Activated CD4-positive, alpha-beta T cell treated with anti-CD3 and anti-CD28 coated beads for 48 hours (primary cell): Measurements from ENCODE around the gene NTMT1.

ENCODE experiments used
- DNase-seq: peaks from one replicate; pipeline ENCODE4 v3.0.0-alpha.2; 2020

The NTMT1 gene

DNA sequence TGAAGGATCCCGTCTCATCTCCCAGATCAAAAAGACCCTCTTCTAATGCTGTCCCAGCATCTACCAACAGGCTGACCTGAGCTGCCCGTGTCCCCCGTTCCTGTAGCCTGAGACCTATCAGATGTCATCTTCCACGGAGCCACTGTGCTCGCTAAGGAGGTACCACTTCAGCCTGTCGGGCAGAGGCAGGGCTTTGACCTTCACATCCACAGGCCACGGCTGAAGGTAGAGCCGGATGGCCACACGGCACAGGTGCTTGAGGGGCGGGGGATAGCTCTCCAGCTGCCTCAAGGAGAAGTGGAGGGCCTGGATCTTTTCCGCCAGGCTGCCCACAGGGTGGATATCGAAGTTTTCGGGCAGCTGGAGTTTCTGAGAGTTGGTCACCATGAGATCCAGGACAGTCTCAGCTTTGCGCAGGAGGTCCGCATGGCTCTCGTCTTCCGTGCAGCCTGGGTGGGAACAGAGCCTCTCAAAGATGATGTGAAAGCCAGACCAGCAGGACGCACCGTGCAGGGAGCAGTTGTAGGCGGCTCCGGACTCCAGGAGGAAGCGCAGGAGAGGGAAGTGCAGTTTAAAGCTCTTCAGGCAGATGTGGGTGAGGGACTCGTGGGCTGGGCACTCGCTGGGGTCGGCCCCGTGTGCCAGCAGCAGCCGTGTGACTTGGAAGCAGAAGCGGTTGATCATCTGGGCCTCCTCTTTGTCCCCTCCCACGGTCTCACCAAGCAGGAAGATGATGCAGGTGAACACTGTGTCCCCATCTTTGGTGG lies 11.9 kb downstream of the NTMT1 start:
- no peak for DNase-seq

DNA sequence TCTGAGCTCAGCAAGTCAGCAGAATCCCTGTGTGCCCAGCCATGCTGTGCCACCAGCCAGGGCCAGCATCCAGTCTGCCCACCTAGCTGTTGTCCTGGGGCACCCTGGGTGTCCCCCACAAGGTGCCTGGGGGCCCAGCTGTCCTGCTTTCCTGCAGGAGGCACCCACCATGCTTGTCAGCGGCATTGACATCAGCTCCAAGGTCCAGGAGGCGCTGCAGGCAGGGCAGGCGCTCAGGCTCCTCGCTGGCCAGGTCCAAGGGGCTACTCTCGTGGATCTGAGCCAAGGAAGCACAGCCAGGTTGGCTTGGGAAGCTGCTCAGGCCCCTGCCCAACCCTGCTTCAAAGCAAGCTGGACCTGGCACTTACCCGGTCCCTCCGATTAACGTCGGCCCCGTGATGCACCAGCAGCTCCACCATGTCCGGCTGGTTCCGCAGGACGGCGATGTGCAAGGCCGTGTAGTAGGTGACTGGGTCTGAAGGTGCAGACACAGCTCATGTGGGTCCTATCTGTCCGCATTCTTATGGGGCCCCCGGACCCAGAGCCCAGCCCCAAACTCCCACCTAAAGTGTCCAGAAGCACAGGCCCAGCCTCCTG lies 13.2 kb downstream of the NTMT1 start:
- no peak for DNase-seq

DNA sequence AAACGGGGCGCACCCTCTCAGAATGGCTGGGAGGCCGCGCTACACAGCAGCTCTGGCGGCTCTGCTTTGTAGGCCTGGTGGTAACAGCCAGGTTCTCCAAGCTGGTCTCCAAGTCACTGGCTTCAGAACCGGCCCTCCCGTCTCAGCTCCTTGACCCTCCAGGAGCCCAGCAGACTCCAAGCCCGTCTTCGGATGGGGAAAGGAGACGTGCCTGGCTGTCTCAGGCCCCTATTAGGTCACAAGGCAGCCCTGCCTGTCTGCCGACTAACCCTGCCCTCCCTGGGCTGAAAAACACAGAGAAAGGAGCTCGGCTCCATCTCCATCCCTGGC lies 13.8 kb downstream of the NTMT1 start:
- no peak for DNase-seq

- DNase-seq, result no peak
Measured at GRCh38 chr9:129640086-129640870, 14.3 kb downstream of the NTMT1 start.

GRCh38 chr9:129640871-129641749 lies 15.1 kb downstream of the NTMT1 start:
- DNase-seq, result no peak

DNA sequence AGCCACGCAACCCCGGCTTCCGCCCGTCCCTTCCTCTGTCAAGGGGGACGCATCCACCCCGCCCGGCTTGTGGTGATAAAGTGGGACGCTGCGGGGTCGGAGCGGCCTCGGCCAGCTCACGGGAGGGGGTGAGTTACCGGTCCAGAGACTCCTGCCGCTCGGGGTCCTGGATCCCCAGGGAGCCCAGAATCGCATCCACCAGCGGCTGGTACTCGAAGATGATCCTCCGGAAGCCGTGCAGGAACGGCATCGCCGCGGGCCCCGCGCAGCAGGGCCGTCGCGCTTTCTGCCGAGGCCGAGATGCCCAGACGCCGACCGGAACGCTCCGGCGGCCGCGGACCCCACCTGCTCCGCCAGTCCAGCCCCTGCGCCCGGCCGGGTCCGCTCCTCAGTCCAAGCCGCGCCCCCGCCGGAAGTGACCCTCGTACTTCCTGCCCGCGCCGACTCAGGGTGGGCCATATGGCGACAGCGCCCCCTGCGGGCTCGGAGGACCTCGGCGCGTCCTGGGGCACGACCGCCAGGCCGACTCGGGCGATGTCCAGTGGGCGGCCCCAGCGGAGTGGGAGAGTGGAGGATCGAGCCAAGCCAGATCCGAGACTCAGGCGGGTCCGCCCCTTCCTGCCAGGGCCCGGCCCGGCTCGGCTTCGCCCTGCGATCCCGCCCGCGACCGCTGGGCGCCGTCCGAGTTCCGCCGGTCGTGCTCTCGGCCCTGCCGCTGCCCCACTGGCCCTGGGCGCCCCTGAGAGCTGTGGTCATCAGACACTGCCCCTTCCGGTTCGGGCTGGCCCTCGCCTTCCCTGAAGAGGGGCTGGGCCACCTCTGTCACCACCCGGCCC lies 16.0 kb downstream of the NTMT1 start, which contains the start of gene ASB6:
Gene ASB6, minus strand, starts transcription at position 402 of the 836 bp plus-strand sequence. Its CDS starts 152 bp downstream, at position 250.
- DNase-seq, result peak; percentile 98

GRCh38 chr9:129643706-129644105 lies 17.7 kb downstream of the NTMT1 start:
- no peak for DNase-seq

DNA sequence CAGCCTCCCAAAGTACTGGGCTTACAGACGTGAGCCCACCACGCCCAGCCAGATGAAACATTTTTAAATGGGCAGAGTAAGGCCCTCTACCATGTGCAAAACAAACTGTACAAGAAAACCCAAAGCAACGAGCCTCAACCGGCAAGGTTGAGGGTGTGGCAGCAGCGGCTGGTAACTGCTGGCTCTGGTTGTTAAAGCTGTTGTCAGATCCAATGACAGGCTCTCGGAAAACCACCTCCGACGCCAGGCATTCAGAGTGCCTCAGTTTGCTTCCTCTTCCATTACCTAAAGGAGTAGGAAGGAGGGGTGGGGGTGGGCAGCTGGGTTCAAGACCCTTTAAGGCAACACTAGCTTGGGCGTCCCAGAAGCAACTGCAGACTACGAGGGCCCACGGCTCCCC lies 18.4 kb downstream of the NTMT1 start:
- DNase-seq, result no peak

DNA sequence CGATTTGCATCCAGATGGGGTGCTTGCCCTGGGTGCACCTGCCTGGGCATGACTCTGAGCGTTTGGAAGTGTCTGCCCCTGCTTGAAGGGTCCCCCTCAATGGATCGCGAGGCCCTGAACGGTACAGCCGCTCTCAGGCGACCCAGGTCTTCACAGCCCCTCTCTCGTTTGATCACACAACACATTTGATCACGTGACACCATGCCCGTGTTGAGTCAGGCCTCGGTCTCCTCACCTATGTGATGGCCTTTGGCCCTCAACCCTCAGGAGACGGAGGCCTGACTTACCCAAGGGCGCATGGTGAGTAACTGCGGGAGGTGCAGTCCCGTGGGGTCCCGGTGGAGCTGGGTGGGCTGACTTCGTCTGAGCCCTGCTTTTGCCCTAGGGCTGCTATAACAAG lies 18.9 kb downstream of the NTMT1 start:
- DNase-seq, result no peak

GRCh38 chr9:129646252-129646651 lies 20.3 kb downstream of the NTMT1 start:
- no peak for DNase-seq

- no peak for DNase-seq
Measured at GRCh38 chr9:129646654-129647053, 20.7 kb downstream of the NTMT1 start.

GRCh38 chr9:129647635-129648034 lies 21.7 kb downstream of the NTMT1 start:
- no peak for DNase-seq

GRCh38 chr9:129648092-129648763 lies 22.3 kb downstream of the NTMT1 start:
- DNase-seq, result no peak

DNA sequence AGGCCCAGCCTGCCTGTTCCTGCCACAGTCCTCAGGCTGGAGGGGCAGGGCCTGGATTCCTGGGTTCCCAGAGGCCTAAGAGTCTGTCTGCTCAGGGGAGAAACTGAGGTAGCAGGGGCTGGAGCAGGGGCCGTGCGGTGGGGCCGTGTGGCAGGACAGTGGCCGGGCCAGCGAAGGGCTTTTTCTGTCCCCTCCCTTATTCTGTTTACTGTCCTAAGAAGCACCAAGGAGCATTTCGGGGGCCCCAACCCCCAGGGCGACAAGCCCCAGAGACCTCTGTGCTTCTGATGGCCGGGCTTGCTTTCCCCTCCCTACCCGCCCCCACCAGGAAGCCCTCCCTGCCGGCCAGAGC lies 22.8 kb downstream of the NTMT1 start:
- DNase-seq, result no peak

DNA sequence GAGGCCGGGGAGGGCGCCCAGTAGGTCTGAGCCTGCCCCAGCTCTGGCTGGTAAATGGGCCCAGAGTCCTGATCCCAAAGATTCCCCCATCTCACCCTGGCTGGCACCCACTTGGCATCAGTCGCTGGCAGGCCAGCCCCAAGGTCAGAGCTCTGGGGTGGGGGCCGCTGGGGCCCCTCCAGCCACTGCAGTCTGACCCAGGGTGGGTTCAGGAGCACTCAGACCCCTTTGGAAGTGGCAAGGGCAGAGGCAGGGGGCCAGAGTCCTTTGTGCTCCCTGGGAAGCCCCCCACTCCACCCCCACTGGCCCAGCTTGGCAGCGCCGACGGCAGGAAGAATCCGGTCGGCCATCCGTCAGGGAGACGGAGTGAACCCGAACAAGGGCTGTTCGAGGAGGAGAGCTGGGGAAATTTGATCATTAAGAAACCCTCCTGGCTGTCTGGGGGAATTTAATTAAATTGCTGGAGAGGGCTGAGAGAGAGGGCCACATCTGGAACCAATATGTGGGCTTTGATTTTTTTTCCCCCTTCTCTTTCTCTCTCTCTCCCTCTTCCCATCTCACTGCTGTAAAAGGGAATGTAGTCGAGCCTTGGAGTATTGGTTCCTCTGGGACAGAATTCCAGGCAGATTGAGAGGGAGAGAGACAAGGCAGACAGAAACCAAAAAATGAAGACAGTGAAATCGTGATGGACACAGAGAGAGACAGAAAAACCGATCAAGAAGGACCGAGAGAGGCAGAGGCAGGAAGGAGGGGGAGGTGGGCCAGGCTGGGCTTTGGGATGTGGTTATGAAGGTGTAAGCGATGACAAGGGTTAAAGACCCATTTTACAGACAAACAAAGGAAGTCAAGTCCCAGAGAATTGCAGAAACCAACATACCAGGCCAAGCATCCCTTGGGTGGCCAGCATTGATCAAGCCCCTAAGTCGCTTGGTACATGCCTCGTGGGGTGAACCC lies 24.0 kb downstream of the NTMT1 start:
- DNase-seq, result no peak

DNA sequence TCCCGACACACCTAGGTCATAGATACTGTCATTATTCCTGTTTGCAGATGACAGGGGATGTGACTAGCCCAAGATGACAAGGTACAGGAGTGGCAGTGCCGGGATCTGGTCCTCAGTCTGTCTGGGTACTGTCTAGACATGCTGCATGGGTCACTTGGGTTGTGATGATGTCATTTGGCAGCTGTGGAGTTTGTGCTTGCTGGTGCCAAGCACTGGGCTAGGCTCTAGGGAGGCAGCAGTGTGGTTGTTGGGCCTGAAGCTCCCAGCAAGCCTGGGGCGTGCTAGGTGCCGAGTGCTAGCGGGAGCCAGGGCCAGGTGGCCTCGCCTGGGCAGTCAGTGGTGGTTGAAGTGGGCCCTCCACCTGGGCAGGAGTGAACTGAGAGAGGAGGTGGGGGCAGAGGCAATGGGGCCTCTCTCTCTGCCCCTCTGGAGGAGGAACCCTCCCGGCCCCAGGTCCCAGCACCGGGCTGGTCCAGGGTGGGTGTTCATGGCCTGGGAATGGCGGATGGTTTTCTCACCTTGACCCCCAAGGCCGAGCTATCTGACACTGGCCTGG lies 24.8 kb downstream of the NTMT1 start:
- DNase-seq, result no peak

DNA sequence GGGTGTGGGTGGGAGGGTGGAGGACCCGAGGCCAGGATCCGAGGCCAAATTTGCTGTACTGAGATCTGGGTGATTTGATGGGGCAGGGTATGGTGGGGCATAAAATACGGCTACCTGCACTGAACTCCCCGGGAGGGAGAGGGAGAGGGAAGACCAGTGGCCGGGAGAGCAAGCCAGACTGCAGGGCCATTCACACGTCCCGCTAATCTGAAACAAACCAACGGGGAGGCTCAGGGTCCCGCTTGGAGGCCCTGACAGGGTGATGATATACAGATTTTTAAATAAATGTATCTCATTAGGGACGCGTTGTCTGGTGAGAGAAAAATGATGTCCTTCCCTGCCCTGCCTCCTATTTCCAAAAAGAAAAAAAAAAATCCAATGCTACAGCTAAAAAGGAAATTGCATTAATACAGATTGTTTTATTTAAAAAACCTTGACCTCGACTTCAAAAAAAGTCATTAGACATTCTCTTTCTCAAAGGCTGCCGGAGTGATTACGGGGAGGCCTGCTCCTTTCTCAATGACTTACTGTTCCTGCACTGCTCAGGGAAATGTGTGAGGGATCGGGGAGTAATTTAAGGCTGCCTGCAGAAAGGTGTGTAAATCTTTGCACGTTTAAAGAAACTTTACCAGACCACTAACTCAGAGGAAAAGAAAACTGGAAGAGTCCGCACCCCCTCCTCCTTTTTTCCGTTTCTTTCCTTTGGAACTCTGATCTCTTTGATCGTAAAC lies 28.0 kb downstream of the NTMT1 start:
- DNase-seq, result no peak

GRCh38 chr9:129654554-129655040 lies 28.6 kb downstream of the NTMT1 start:
- DNase-seq, result no peak

DNA sequence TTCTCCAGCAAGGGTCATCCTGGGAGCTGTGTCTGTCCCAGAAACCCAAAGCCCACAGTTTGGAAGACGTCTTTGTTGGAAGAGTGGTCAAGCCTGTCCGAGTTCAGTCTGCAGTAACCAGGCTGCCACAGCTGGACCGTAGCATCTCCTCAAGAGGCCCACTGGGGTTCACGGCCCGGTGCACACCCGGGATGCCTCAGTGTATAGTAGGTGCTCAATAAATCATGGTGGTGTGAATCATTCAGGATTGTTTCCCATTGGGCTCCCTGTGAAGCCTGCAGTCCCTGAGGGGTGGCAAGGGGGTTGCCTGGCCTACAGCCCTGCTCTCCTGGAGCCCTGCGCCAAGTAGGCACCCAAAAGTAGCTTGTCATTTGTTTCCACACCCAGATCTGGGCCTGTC lies 29.2 kb downstream of the NTMT1 start:
- no peak for DNase-seq
